ENCODE data around the gene ARPC5L. TPM values are rescaled to one million over a fixed set of nuclear protein-coding genes. Genes with fewer than 3 reads are reported as not detected.
A peak's percentile ranks its signal among the peaks of the same experiment; 100 is the strongest.
"Not testable (repeated sequence)": the region's sequence is repeated elsewhere in the genome, so short reads cannot be mapped to it uniquely, and the experiment has no call there.

ARPC5L gene
- total RNA-seq, 6 experiments from 2014 or later = 39.0 to 55.9 (median 44.7) TPM

- no peaks in the 10 kb centered on the region for H3K36me3 Mint-ChIP-seq (ENCODE audit: low read depth)
- H3K4me3 Mint-ChIP-seq = no peak overlapping the region
- H3K27ac Mint-ChIP-seq = no peak overlapping the region
- TF ChIP-seq, protein P1, sequence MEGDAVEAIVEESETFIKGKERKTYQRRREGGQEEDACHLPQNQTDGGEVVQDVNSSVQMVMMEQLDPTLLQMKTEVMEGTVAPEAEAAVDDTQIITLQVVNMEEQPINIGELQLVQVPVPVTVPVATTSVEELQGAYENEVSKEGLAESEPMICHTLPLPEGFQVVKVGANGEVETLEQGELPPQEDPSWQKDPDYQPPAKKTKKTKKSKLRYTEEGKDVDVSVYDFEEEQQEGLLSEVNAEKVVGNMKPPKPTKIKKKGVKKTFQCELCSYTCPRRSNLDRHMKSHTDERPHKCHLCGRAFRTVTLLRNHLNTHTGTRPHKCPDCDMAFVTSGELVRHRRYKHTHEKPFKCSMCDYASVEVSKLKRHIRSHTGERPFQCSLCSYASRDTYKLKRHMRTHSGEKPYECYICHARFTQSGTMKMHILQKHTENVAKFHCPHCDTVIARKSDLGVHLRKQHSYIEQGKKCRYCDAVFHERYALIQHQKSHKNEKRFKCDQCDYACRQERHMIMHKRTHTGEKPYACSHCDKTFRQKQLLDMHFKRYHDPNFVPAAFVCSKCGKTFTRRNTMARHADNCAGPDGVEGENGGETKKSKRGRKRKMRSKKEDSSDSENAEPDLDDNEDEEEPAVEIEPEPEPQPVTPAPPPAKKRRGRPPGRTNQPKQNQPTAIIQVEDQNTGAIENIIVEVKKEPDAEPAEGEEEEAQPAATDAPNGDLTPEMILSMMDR (IDR thresholded peaks at IDR 0.05) = peak; percentile 73
- peaks cover 13% of the 10 kb centered on the region for H3K27me3 Mint-ChIP-seq (ENCODE audit: insufficient read depth)
- peaks cover 10% of the 10 kb centered on the region for H3K4me1 Mint-ChIP-seq (ENCODE audit: low read depth)
- H3K9me3 Mint-ChIP-seq = no peaks in the 10 kb centered on the region
- no peak for DNase-seq
These were observed 22.2 kb upstream of the ARPC5L start for GRCh38 chr9:124839612-124840299.

DNA sequence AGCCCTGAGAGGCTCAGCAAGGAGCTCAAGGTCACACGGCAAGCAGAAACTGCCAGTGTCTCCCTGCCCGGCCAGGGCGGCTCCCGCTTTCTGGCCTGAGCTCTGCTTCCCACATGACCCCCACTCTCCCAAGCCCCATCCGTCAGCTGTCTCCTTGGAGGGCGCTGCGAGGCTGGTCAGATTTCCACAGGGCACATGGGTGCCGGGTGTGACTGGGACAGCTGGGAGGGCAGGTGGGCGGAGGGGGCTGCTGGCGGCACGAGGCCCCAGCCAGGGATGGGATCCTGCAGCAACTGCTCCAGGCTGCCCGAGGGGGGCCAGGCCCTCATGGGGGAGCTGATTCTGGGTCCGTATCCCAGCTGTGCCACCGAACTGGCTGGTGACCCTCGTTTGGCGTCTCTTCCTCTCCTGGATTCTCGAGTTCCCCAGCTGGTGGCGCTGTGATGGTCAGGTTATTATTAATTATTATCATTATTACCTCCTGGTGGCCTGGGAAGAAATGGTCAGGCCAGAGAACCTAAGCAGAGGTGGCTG, 21.6 kb upstream of the ARPC5L start:
- TF ChIP-seq, protein P1 (IDR thresholded peaks at IDR 0.05) = peak; percentile 68
- H3K9me3 Mint-ChIP-seq = no peaks in the 10 kb centered on the region
- no peaks in the 10 kb centered on the region for H3K36me3 Mint-ChIP-seq (ENCODE audit: low read depth)
- no peak overlapping the region for H3K4me3 Mint-ChIP-seq
- H3K27me3 Mint-ChIP-seq (ENCODE audit: insufficient read depth) = peaks cover 13% of the 10 kb centered on the region
- H3K4me1 Mint-ChIP-seq (ENCODE audit: low read depth) = peaks cover 4% of the 10 kb centered on the region
- DNase-seq = no peak
- no peak overlapping the region for H3K27ac Mint-ChIP-seq

DNA sequence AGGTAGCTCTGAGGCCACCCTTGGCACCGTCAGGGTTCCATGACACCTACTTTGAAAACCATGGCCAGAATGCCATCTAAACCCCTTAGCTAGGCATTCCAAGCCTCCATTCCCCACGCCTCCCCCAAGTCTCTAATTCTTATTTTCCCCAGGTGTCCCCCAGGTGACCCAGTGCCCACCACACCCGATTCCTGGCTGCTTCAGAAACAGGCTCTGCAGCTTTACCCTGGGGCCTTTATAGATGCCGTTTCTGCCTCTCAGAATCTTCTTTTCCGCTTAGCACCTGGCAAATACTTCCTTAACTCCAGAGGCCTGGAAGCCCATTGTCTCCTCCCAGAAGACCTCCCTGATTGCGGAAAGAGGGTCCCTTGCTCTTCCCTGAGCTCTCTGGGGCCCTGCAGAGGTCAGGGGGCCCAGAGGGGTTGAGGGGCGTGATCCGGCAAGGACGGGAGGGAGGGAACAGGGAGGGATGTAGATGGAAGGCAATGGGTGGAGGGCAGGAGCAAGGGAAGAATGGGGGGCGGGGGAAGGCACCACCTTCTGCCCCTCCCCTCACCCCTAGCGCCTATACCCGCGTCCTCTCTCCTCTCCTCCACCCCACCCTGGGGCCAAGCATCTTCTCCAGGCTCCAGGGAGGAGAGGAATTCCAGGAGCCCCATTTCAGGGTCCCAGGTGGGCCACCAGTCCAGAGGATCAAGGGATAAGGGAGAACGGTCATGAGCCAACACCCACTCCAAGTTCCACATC, 20.7 kb upstream of the ARPC5L start:
- Mint-ChIP-seq H3K36me3 (ENCODE audit: low read depth) (no peaks in the 10 kb centered on the region), H3K27me3 (ENCODE audit: insufficient read depth) (peaks cover 15% of the 10 kb centered on the region), H3K4me3 (no peak overlapping the region), H3K27ac (no peak overlapping the region), H3K4me1 (ENCODE audit: low read depth) (no peaks in the 10 kb centered on the region), H3K9me3 (no peaks in the 10 kb centered on the region)
- no peak for DNase-seq
- TF ChIP-seq, protein P1 (IDR thresholded peaks at IDR 0.05) = no peak

DNA sequence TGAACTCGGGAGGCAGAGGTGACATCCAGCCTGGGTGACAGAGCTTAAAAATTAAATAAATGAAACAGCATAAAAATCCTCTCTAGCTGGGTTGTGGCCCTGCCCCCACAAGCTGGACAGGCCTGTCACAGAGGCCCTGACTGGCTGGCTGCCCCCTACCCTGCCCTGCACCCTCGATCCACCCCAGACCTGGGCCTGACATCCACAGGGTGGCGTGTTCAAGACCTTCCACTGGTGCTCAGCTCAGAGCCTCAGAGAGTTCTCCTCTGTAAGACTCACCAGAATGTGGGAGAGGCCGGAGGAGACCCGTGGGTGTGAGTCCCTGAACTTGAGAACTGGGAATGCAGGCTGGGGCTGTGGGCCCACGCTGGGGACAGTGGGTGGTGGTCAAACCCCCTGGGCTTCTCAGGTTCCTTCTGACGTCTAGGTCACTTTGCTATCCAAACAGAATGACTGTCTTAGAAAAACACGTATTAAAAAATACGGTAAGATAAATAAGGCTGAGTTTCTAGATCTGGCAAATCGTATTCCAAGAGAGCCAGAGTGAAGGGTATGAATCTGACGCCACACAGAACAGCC, 18.4 kb upstream of the ARPC5L start:
- Mint-ChIP-seq H3K27ac (no peak overlapping the region), H3K27me3 (ENCODE audit: insufficient read depth) (peaks cover 10% of the 10 kb centered on the region), H3K36me3 (ENCODE audit: low read depth) (no peaks in the 10 kb centered on the region), H3K4me3 (no peak overlapping the region), H3K4me1 (ENCODE audit: low read depth) (no peaks in the 10 kb centered on the region), H3K9me3 (no peaks in the 10 kb centered on the region)
- DNase-seq = no peak
- TF ChIP-seq, protein P1 (IDR thresholded peaks at IDR 0.05) = no peak

- Mint-ChIP-seq H3K4me3 (no peak overlapping the region), H3K4me1 (ENCODE audit: low read depth) (no peaks in the 10 kb centered on the region), H3K27ac (no peak overlapping the region), H3K36me3 (ENCODE audit: low read depth) (no peaks in the 10 kb centered on the region), H3K27me3 (ENCODE audit: insufficient read depth) (peaks cover 10% of the 10 kb centered on the region), H3K9me3 (no peaks in the 10 kb centered on the region)
- DNase-seq = no peak
- TF ChIP-seq, protein P1 (IDR thresholded peaks at IDR 0.05) = no peak
These were observed 17.6 kb upstream of the ARPC5L start for GRCh38 chr9:124844291-124844690.

DNA sequence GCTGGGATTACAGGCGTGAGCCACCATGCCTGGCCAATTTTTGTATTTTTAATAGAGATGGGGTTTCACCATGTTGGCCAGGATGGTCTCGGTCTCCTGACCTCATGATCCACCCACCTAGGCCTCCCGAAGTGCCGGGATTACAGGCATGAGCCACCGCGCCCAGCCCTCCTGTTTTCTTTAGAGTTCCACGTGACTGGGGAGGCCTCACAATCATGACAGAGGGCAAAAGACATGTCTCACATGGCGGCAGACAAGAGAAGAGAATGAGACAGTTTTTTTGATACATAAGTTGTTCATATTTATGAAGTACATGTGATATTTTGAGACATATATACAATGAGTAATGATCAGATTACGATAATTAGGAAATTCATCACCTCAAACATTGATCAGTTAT, 15.5 kb upstream of the ARPC5L start:
- peaks cover 14% of the 10 kb centered on the region for H3K27me3 Mint-ChIP-seq (ENCODE audit: insufficient read depth)
- H3K36me3 Mint-ChIP-seq (ENCODE audit: low read depth); DNase-seq; H3K27ac Mint-ChIP-seq; H3K4me1 Mint-ChIP-seq (ENCODE audit: low read depth); H3K4me3 Mint-ChIP-seq; H3K9me3 Mint-ChIP-seq: not testable (repeated sequence)
